SJCRH30 (cell line): ENCODE results near the gene ETS2. TPM values are rescaled to one million over a fixed set of nuclear protein-coding genes. Genes with fewer than 3 reads are reported as not detected.
"Not testable (repeated sequence)": the region's sequence is repeated elsewhere in the genome, so short reads cannot be mapped to it uniquely, and the experiment has no call there.

Experiments used
- DNase-seq, 2 experiments: peaks; one replicate each; pipeline ENCODE4 v3.0.0-alpha.2; 2015 to 2020
- H3K27ac ChIP-seq: fragments of 250-450 bp; sonication (Bioruptor Pico); 2 replicates; pipeline ENCODE4 v1.5.1; 2020; ENCODE audit warnings: mild to moderate bottlenecking, moderate library complexity
- H3K27me3 ChIP-seq: fragments of 250-450 bp; sonication (Bioruptor Pico); 2 replicates; pipeline ENCODE4 v1.5.1; 2020; ENCODE audit warnings: mild to moderate bottlenecking, moderate library complexity
- H3K36me3 ChIP-seq: fragments of 250-450 bp; sonication (Bioruptor Pico); 2 replicates; pipeline ENCODE4 v1.5.1; 2020; ENCODE audit warnings: mild to moderate bottlenecking, moderate library complexity
- H3K4me1 ChIP-seq: fragments of 250-450 bp; sonication (Bioruptor Pico); 2 replicates; pipeline ENCODE4 v1.5.1; 2020; ENCODE audit warnings: mild to moderate bottlenecking, moderate library complexity
- H3K4me3 ChIP-seq: fragments of 250-450 bp; sonication (Bioruptor Pico); 2 replicates; pipeline ENCODE4 v1.5.1; 2020; ENCODE audit warnings: mild to moderate bottlenecking, moderate library complexity
- H3K9me3 ChIP-seq: fragments of 250-450 bp; sonication (Bioruptor Pico); replicated peaks from 2 replicates; pipeline ENCODE4 v1.5.1; 2020; ENCODE audit warnings: mild to moderate bottlenecking, moderate library complexity
- total RNA-seq: library from RNA; depleted of rRNA; stranded (reverse); fragments of >200 nt; shearing (Covaris generic); gene quantifications from 2 replicates; pipeline ENCODE4 v1.2.3, GENCODE V29; 2014

Gene ETS2
- total RNA-seq, 1 experiment from 2014 or later, result 11.8 TPM

DNA sequence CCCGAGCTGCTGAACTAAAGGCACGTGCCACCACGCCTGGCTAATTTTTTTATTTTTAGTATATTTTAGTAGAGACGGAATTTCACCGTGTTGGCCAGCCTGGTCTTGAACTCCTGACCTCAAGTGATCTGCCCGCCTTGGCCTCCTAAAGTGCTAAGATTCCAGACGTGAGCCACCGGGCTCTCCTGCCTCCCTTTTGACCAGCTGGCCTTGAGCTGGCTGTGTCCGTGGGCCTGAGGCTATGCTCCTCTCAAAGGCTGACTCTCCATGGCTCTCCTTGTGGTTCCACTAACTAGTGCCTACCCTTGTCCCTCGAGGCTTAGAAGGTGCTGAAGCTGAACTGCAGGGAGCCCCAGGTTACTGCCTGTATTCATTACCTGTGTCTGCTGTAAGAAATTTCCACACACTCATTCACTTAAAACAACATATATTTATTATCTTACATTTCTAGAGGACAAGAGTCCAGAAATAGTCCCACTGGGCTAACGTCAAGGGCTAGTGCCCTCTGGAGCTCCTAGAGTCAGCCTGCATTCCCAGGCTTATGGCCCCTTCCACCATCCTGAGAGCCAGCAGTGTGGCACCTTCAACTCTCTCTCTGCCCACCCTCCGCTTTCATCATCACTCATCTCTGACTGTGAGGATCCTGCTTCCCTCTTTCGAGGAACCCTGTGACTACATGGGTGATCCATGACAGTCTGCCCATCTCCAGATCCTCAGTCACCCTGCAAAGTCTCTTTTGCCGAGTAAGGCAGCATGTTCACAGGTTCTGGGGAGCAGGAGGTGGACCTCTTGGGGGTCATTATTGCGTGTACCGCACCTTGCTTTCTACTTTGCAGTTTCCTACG lies 34.9 kb downstream of the ETS2 start:
- DNase-seq, result no peak
- no peak overlapping the region for H3K27ac ChIP-seq
- H3K36me3 ChIP-seq, result no peaks in the 10 kb centered on the region

DNA sequence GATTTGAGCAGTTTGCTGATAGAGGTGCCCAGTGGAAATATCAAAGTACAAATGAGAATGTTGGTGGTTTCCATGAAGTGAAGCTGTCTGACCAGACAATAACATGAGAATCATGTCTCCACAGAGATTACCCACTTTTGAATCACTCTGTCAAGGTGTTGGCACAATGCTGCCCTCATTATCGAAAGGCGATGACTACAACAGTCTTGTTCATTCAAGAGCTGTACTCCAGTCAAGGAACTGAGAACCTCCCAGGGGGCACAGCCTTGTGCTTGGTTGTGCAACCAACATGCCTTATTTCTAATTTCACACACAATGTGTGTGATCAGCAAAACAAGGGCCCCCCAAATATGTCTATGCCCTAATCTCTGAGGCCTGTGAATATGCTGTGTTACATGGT lies 35.7 kb downstream of the ETS2 start:
- H3K27ac ChIP-seq, result no peak overlapping the region
- no peaks in the 10 kb centered on the region for H3K4me1 ChIP-seq
- no peaks in the 10 kb centered on the region for H3K36me3 ChIP-seq
- H3K9me3 ChIP-seq, result no peaks in the 10 kb centered on the region
- DNase-seq, result no peak
- no peak overlapping the region for H3K4me3 ChIP-seq
- no peaks in the 10 kb centered on the region for H3K27me3 ChIP-seq

More for the DNA sequence above, 34.9 kb downstream of the ETS2 start:
- Histone ChIP-seq H3K4me3 (no peak overlapping the region), H3K9me3 (no peaks in the 10 kb centered on the region), H3K4me1 (no peaks in the 10 kb centered on the region), H3K27me3 (no peaks in the 10 kb centered on the region)

DNA sequence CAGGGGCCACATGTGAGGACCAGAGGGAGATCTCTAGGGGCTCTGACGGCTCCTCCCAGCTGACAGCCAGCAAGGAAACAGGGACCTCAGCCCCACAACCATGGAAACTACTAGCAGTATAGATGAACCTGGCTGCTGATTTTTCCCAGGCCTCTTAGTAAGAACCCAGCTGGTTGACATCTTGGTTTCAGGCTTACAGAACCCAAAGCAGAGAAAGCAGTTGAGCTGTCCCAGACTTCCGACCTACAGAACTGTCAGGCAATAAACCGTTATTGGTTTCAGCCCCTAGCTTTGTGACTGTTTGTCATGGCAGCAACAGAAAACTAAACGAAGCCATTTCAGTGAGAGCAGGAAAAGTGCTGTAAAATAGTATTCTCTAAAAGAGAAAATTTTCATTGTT lies 36.4 kb downstream of the ETS2 start:
- Histone ChIP-seq H3K4me1 (no peaks in the 10 kb centered on the region), H3K27ac (no peak overlapping the region), H3K9me3 (no peaks in the 10 kb centered on the region), H3K36me3 (no peaks in the 10 kb centered on the region), H3K4me3 (no peak overlapping the region), H3K27me3 (no peaks in the 10 kb centered on the region)
- no peak for DNase-seq

DNA sequence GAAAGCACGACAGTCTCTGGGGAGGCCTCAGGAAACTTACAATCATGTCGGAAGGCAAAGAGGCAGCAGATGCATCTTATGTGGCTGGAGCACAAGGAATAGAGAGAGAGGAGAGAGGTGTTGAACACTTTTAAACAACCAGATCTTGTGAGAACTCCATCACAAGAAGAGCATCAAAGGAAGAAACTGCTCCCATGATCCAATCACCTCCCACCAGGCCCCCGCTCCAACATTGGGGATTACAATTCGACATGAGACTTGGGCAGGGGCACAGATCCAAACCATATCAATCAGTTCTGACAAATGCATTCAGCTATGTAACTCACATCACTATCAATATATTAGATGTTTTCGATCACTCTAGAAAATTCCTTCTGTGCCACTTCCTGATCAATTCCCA lies 37.6 kb downstream of the ETS2 start:
- H3K4me1 ChIP-seq, result no peaks in the 10 kb centered on the region
- H3K27ac ChIP-seq, result no peak overlapping the region
- H3K36me3 ChIP-seq, result no peaks in the 10 kb centered on the region
- no peak for DNase-seq
- no peaks in the 10 kb centered on the region for H3K9me3 ChIP-seq
- no peak overlapping the region for H3K4me3 ChIP-seq
- no peaks in the 10 kb centered on the region for H3K27me3 ChIP-seq

DNA sequence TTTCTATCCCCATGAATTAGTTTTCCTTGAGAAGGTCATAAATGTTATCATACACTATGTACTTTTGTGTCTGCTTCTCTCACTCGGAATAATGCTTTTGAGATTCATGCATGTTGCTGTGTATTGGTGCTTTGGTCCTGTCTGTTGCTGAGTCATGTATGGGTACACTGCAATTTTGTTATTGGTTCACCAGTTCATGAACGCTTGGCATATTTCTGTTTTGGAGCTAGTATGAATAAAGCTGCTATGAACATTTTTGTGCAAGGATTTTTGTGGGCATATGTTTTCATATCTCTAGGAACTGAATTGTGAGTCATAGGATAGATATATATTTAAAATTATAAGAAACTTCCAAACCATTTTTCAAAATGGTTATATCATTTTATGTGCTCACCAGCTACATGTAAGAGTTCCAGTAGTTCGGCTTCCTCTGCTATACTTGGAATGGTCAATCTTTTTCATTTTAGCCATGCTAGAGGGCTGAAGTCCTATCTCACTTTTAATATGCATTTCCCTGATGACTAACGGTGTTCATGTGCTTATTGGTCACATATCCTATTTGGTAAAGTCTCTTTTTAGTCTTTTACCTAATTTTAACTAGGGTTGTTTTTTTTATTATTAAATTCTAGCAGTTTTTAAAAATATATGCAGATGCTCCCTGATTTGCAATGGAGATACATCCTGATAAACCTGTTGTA lies 38.2 kb downstream of the ETS2 start:
- no peaks in the 10 kb centered on the region for H3K9me3 ChIP-seq
- no peaks in the 10 kb centered on the region for H3K4me1 ChIP-seq
- no peaks in the 10 kb centered on the region for H3K27me3 ChIP-seq
- H3K36me3 ChIP-seq, result no peaks in the 10 kb centered on the region
- H3K4me3 ChIP-seq, result no peak overlapping the region
- H3K27ac ChIP-seq, result no peak overlapping the region
- DNase-seq, result no peak

DNA sequence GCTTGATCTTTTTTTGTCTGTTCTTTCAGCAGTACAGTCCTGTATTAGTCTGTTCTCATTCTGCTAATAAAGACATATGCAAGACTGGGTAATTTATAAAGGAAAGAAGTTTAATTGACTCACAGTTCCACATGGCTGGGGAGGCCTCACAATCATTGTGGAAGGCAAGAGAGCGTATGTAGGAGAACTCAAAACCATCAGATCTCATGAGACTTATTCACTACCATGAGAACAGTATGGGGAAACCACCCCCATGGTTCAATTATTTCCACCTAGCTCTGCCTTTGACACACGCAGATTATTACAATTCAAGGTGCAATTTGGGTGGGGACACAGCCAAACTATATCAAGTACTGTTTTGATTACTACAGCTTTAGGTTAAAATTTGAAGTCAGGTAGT lies 39.6 kb downstream of the ETS2 start:
- not testable (repeated sequence) for H3K9me3 ChIP-seq

DNA sequence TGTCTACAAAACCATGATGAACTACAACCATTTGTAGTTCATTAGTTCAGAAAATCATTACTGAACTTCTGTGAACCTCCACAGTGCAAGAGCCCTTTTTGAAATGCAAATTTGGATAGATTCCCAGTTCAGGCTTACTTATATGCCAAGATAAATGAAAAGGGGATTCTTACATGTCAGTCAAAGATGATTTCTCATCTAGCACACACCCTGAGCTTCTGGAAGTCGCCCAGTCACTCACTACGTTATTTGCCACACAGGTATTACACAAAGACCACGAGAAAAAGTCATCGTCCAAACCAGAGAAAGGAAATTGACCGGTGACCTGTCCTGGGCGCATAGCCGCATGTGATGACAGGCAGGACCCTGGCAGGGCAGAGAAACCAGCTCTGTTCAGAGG lies 41.8 kb downstream of the ETS2 start:
- no peak for DNase-seq
- Histone ChIP-seq H3K27ac (no peak overlapping the region), H3K9me3 (no peaks in the 10 kb centered on the region), H3K4me1 (no peaks in the 10 kb centered on the region), H3K27me3 (no peaks in the 10 kb centered on the region), H3K36me3 (no peaks in the 10 kb centered on the region), H3K4me3 (no peak overlapping the region)

More for the DNA sequence above, 39.6 kb downstream of the ETS2 start:
- H3K27ac ChIP-seq, DNase-seq, H3K4me3 ChIP-seq, H3K4me1 ChIP-seq, H3K27me3 ChIP-seq, H3K36me3 ChIP-seq: not testable (repeated sequence)

DNA sequence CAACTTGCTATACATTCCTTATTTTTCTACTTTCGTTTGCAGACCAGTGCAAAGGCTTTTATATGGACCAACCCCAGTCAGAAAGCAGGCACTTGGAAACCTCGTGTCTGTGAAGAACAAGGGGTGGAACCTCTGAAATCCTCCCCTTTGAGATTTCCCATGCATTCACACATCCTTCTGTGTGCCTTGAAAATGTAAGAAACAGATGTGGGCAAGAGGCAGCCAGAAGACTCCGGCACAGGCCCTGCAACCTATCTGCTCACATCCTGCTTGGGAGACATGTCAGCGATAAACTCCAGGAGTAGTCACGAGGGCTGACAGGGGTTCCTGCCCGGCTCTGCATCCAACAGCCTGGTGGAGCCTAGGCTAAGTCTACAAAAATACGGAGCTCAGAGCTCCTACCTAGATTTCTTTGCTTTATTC lies 42.5 kb downstream of the ETS2 start:
- Histone ChIP-seq H3K36me3 (no peaks in the 10 kb centered on the region), H3K27ac (no peak overlapping the region), H3K9me3 (no peaks in the 10 kb centered on the region), H3K4me1 (no peaks in the 10 kb centered on the region; the same call in 1 of the 2 replicates), H3K4me3 (no peak overlapping the region), H3K27me3 (no peaks in the 10 kb centered on the region)
- DNase-seq, result no peak

DNA sequence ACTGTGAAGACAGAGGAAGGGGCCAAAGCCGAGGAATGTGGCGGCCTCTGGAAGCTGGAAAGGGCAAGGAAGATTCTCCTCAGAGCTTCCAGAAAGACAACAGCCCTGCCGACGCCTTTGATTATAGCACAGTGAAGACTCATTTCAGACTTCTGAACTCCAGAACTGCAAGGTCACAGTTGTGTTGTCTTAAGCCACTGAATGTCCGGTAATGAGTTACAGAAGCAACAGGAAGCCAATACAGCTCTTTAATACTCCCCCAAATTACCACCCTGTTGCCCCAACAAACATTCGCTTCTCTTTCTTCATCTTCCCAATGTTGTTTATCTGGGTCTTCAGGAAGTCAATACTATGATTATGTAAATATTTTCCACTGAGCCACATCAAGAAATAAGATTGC lies 44.0 kb downstream of the ETS2 start:
- peaks cover 8% of the 10 kb centered on the region for H3K4me1 ChIP-seq
- no peak overlapping the region for H3K4me3 ChIP-seq
- H3K27me3 ChIP-seq, result no peaks in the 10 kb centered on the region
- H3K36me3 ChIP-seq, result no peaks in the 10 kb centered on the region
- no peak for DNase-seq
- no peaks in the 10 kb centered on the region for H3K9me3 ChIP-seq
- no peak overlapping the region for H3K27ac ChIP-seq

DNA sequence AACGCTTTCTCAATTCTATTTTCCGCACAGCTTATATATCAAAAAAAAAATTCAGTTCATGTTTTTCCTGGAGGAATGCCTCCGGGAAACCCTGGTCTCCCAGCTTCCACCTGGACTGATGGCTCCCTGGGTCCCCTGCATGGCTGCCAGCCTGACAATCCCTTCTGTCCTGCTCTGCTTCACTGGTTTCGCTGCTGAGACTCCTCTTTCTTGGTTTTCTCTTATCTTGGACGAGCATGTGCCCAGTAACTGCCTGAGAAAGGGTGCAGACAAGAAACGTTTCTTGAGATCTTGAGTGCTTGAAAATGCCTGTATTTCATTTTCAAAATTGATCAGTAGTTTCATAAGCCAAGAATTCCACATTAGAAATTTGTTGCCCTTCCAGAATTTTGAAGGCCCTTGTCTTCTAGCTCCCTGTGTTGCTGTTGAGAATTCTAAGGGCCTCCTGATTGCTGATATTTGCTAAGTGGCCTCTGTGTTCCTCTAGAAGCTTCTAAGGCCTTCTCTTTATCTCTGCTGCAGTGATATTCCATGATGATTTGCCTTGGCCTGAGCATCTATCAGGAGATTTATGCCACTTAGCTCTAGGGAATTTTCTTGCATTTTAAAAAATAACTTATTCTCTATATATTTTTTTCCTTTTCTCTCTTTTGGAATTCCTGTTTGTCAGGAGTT lies 44.7 kb downstream of the ETS2 start:
- no peaks in the 10 kb centered on the region for H3K36me3 ChIP-seq
- peaks cover 8% of the 10 kb centered on the region for H3K4me1 ChIP-seq
- H3K4me3 ChIP-seq, result no peak overlapping the region
- H3K27ac ChIP-seq, result no peak overlapping the region
- no peaks in the 10 kb centered on the region for H3K9me3 ChIP-seq
- DNase-seq, result no peak
- H3K27me3 ChIP-seq, result no peaks in the 10 kb centered on the region

DNA sequence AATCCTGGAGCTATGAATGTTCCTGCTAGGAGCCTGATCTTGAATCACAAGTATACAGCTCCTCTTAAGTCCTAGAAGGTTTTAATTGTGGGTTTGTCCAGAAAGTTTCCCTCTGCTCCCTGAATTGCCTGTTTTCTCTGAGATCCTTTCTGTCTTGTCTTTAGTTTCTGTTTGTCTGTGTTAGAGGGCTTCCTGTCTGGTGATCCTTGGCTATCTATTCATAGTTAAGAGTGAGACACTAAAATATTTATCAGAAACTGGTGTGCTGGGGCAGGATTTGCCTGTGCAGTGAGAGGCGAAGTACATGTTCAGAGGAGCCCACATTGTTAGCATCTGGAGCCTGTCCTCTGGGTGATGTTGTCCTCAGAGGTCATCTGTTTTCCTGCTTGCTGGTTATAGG lies 45.4 kb downstream of the ETS2 start:
- Histone ChIP-seq H3K4me3 (no peak overlapping the region), H3K4me1 (peaks cover 8% of the 10 kb centered on the region), H3K27ac (no peak overlapping the region), H3K27me3 (no peaks in the 10 kb centered on the region), H3K36me3 (no peaks in the 10 kb centered on the region), H3K9me3 (no peaks in the 10 kb centered on the region)
- no peak for DNase-seq

DNA sequence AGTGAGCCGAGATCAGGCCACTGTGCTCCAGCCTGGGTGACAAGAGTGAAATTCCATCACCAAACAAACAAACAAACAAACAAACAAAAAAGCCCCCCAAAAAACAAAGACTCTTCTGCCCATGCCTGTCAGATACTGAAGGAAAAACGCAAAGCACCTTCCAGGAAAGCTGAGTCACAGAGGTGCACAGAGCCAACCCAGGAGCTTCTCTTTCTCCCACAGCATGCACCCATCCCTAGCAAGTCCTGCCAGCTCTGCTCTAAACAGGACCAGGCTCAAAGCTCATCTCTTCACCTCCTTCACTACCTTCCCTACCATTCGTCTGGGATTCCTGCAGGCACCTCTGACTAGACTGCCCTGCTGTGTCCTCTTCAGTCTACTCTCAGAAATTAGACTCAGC lies 46.5 kb downstream of the ETS2 start:
- no peak overlapping the region for H3K4me3 ChIP-seq
- no peak overlapping the region for H3K27ac ChIP-seq
- no peaks in the 10 kb centered on the region for H3K27me3 ChIP-seq
- peaks cover 8% of the 10 kb centered on the region for H3K4me1 ChIP-seq
- no peak for DNase-seq
- H3K9me3 ChIP-seq, result no peaks in the 10 kb centered on the region
- H3K36me3 ChIP-seq, result no peaks in the 10 kb centered on the region

DNA sequence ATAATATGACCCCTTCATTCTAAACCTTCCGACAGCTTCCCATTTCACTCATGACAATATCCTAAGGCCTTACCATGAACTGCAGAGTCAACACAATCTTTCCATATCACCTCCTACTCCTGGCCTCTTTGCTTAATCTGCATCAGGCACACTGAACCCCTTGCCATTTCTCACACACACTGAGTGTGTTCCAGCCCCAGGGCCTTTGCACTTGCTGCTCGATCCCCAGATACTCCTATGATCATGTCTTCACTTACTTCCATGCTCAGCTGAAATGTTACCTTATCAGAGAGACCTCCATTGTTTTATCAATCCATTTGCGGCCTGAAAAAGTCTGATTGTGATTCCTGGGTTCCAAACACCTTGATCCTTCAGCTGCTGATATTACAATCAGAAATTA lies 47.0 kb downstream of the ETS2 start:
- Histone ChIP-seq H3K27ac (no peak overlapping the region), H3K9me3 (no peaks in the 10 kb centered on the region), H3K27me3 (no peaks in the 10 kb centered on the region), H3K36me3 (no peaks in the 10 kb centered on the region), H3K4me3 (no peak overlapping the region), H3K4me1 (peaks cover 8% of the 10 kb centered on the region)
- no peak for DNase-seq

DNA sequence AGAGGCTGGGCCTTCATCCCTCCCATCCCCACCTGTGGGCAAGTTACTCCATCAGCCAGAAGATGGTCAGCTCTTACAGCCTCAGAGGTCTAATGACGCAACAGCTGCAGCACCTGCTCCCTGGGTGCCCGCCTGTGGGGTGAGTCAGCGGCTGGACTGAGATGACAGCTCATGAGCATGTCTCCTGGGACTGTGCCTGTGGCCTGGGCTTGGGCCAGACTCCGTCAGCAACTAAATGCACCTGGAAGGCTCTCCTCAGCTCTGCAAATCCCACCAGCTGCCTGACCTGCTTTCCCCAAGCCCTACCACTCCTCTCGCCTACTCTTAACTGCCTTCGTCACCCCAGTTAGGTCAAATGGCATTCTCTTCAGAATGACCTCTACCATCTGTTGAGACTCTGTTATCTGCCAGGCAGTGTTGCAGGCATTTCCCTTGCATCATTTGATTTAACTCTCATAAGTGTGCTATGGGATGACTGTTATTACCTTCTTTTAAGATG lies 47.7 kb downstream of the ETS2 start:
- H3K4me1 ChIP-seq, result peaks cover 8% of the 10 kb centered on the region
- no peak overlapping the region for H3K27ac ChIP-seq
- no peaks in the 10 kb centered on the region for H3K36me3 ChIP-seq
- no peaks in the 10 kb centered on the region for H3K27me3 ChIP-seq
- H3K9me3 ChIP-seq, result no peaks in the 10 kb centered on the region
- peak; percentile 86 to 90 for DNase-seq
- H3K4me3 ChIP-seq, result no peak overlapping the region
